Esophagus squamous epithelium (tissue), 5 donors: ENCODE data around the gene AQP6. TPM values are rescaled to one million over a fixed set of nuclear protein-coding genes. Genes with fewer than 3 reads are reported as not detected.

Experiments used
- DNase-seq: peaks from one replicate; lab custom pipeline; 2025; lab: John Stamatoyannopoulos, UW
- H3K27ac ChIP-seq, 4 donors: fragments of 200-600 bp; sonication (generic); one replicate each; pipeline ENCODE4 v1.5.1; 2016 to 2019; ENCODE audit warnings: mild to moderate bottlenecking in 1 of 4
- H3K27me3 ChIP-seq, 4 donors: fragments of 200-600 bp; sonication (generic); 1 replicate in 3 of 4; 2 replicates in 1 of 4; pipeline versions ENCODE4 v1.5.1 to v1.6.0; 2017 to 2021; ENCODE audit warnings: antibody characterized with exemption in 1 of 4
- H3K36me3 ChIP-seq, 3 donors: fragments of 200-600 bp; sonication (generic); one replicate each; pipeline ENCODE4 v1.5.1; 2016 to 2019
- H3K4me1 ChIP-seq, 3 donors: fragments of 200-600 bp; sonication (generic); one replicate each; pipeline ENCODE4 v1.5.1; 2017 to 2019
- H3K4me3 ChIP-seq, 4 donors: fragments of 200-600 bp; sonication (generic); 1 replicate in 3 of 4; 2 replicates in 1 of 4; pipeline ENCODE4 v1.5.1; 2016 to 2019; ENCODE audit warnings: mild to moderate bottlenecking in 2 of 4, moderate library complexity in 1 of 4
- H3K9me3 ChIP-seq, 3 donors: fragments of 200-600 bp; sonication (generic); one replicate each; pipeline ENCODE4 v1.5.1; 2016 to 2019
- CTCF ChIP-seq, 6 experiments: fragments of 450-650 bp in 4 of 6; fragments of 200-600 bp in 2 of 6; sonication (generic) in 2 of 6; IDR thresholded peaks; one replicate each; pipeline ENCODE4 v1.5.1; 2016 to 2019; ENCODE audit warnings: antibody characterized with exemption in 6 of 6, mild to moderate bottlenecking in 4 of 6, moderate library complexity in 4 of 6
- POLR2A ChIP-seq, 4 donors: fragments of 450-650 bp; IDR thresholded peaks; one replicate each; pipeline ENCODE4 v1.6.1; 2017; ENCODE audit warnings: antibody characterized with exemption in 4 of 4, mild to moderate bottlenecking in 4 of 4, moderate library complexity in 3 of 4
- WGBS, 2 donors: methylation state at CpG; one replicate each; pipeline ENCODE4 v1.1.5; 2018; 5-methylcytosine and 5-hydroxymethylcytosine counted together
- intact Hi-C: fragments of 100-400 bp; cut with DNase I; formaldehyde crosslinking; loops from one replicate; pipeline ENCODE4 v1.15.0; 2022
- total RNA-seq, 4 donors: library from RNA; depleted of rRNA; stranded (reverse); fragments of >200 nt; gene quantifications; one replicate each; pipeline ENCODE4 v1.1.0, GENCODE V29; 2016
- donor health status: DM: yes; HTN: yes; CAD: no.

The AQP6 gene
- total RNA-seq, 4 donors from 2014 or later: not detected

GRCh38 chr12:49946497-49946896 lies 26.2 kb upstream of the AQP6 start:
- Histone ChIP-seq H3K36me3 (no peaks in the 10 kb centered on the region), H3K27me3 (peaks cover 0 to 22% (median 0%) of the 10 kb centered on the region in 4 donors), H3K4me3 (no peak overlapping the region), H3K9me3 (no peaks in the 10 kb centered on the region), H3K27ac (no peak overlapping the region), H3K4me1 (peaks cover 7 to 48% (median 36%) of the 10 kb centered on the region in 3 donors)
- no peak for DNase-seq
- WGBS, 2 donors: 65 to 76% methylated on average over 3 of the region's 3 CpGs
- TF ChIP-seq POLR2A (IDR thresholded peaks at IDR 0.05) (no peak), CTCF (IDR thresholded peaks at IDR 0.05) (no peak)
- intact Hi-C loops: no loop called here

- Histone ChIP-seq H3K36me3 (no peaks in the 10 kb centered on the region), H3K9me3 (no peaks in the 10 kb centered on the region), H3K27me3 (peaks cover 0 to 28% (median 0%) of the 10 kb centered on the region in 4 donors), H3K4me3 (no peak overlapping the region), H3K27ac (no peak overlapping the region), H3K4me1 (peaks cover 14 to 44% (median 25%) of the 10 kb centered on the region in 3 donors)
- DNase-seq: no peak
- WGBS, 2 donors: 61 to 67% methylated on average over 1 to 7 of the region's 7 CpGs
- no peak for TF ChIP-seq POLR2A (IDR thresholded peaks at IDR 0.05)
- TF ChIP-seq CTCF (IDR thresholded peaks at IDR 0.05): no peak
- intact Hi-C loops: no loop called here
Measured at GRCh38 chr12:49947593-49948226, 25.0 kb upstream of the AQP6 start.

GRCh38 chr12:49948866-49949845 lies 23.6 kb upstream of the AQP6 start:
- no peak overlapping the region for H3K27ac ChIP-seq
- H3K9me3 ChIP-seq: no peaks in the 10 kb centered on the region
- H3K36me3 ChIP-seq: no peaks in the 10 kb centered on the region
- no peak overlapping the region for H3K4me3 ChIP-seq
- intact Hi-C loops: no loop called here
- WGBS, 2 donors: 86 to 87% methylated on average over 6 to 7 of the region's 13 CpGs
- peaks cover 0 to 37% (median 0%) of the 10 kb centered on the region in 4 donors for H3K27me3 ChIP-seq
- DNase-seq: no peak
- H3K4me1 ChIP-seq: peaks cover 7 to 30% (median 12%) of the 10 kb centered on the region in 3 donors
- no peak for TF ChIP-seq CTCF (IDR thresholded peaks at IDR 0.05)
- TF ChIP-seq POLR2A (IDR thresholded peaks at IDR 0.05): no peak

GRCh38 chr12:49949866-49950265 lies 22.9 kb upstream of the AQP6 start:
- Histone ChIP-seq H3K27me3 (peaks cover 0 to 44% (median 2%) of the 10 kb centered on the region in 4 donors), H3K36me3 (no peaks in the 10 kb centered on the region), H3K27ac (no peak overlapping the region), H3K4me1 (peaks cover 7 to 30% (median 10%) of the 10 kb centered on the region in 3 donors), H3K4me3 (no peak overlapping the region), H3K9me3 (no peaks in the 10 kb centered on the region)
- no peak for TF ChIP-seq POLR2A (IDR thresholded peaks at IDR 0.05)
- TF ChIP-seq CTCF (IDR thresholded peaks at IDR 0.05): no peak
- intact Hi-C loops: no loop called here
- no peak for DNase-seq
- whole genome bisulfite sequencing, 2 donors: 89 to 93% methylated on average over 2 to 3 of the region's 3 CpGs
